ENCODE measurements around the gene ASPDH.
"Not testable (repeated sequence)": the region's sequence is repeated elsewhere in the genome, so short reads cannot be mapped to it uniquely, and the experiment has no call there.

ASPDH gene

DNA sequence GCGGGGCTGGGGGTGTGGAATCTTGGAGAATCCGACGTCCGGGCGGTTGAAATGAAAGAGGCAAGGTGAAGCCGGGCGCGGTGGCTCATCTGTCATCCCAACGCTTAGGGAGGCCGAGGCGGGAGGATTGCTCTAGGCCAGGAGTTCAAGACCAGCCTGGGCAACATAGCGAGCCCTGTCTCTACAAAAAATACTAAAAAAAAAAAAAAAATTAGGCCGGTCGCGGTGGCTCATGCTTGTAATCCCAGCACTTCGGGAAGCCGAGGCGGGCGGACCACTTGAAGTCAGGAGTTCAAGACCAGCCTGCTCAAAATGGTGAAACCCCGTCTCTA, 36.8 kb downstream of the ASPDH start:
- Histone ChIP-seq H3K27ac (no peak overlapping the region), H3K4me3 (ENCODE audit: low read depth, low read length) (peak overlapping the region; percentile 87), H3K27me3 (replicated peaks) (no peaks in the 10 kb centered on the region), H3K36me3 (replicated peaks) (peaks cover 15% of the 10 kb centered on the region)
- no peak for DNase-seq
- TF ChIP-seq, protein P1, sequence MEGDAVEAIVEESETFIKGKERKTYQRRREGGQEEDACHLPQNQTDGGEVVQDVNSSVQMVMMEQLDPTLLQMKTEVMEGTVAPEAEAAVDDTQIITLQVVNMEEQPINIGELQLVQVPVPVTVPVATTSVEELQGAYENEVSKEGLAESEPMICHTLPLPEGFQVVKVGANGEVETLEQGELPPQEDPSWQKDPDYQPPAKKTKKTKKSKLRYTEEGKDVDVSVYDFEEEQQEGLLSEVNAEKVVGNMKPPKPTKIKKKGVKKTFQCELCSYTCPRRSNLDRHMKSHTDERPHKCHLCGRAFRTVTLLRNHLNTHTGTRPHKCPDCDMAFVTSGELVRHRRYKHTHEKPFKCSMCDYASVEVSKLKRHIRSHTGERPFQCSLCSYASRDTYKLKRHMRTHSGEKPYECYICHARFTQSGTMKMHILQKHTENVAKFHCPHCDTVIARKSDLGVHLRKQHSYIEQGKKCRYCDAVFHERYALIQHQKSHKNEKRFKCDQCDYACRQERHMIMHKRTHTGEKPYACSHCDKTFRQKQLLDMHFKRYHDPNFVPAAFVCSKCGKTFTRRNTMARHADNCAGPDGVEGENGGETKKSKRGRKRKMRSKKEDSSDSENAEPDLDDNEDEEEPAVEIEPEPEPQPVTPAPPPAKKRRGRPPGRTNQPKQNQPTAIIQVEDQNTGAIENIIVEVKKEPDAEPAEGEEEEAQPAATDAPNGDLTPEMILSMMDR (IDR thresholded peaks at IDR 0.05; ENCODE audit: low read depth, low read length, missing control alignments) = no peak
- in situ Hi-C loops (cut with HindIII; ENCODE audit: low pct_ligation_motif_present, low sequenced_read_pairs) = no loop called here

- peak within 1 kb of the TSS; percentile 10 for H3K27ac ChIP-seq
- H3K36me3 ChIP-seq (replicated peaks) = peaks cover 10% of the 10 kb centered on the region
- H3K4me3 ChIP-seq (ENCODE audit: low read depth, low read length) = peak within 1 kb of the TSS; percentile 87
- no peaks in the 10 kb centered on the region for H3K27me3 ChIP-seq (replicated peaks)
- TF ChIP-seq, protein P1 (IDR thresholded peaks at IDR 0.05; ENCODE audit: low read depth, low read length, missing control alignments) = no peak
- in situ Hi-C loops (cut with HindIII; ENCODE audit: low pct_ligation_motif_present, low sequenced_read_pairs) = no loop called here
- peak; percentile 92 for DNase-seq
Measured at GRCh38 chr19:50476224-50476906, 37.3 kb downstream of the ASPDH start, which contains the start of the genes EMC10 and GARIN5A. TSS of gene EMC10 (plus strand) at chr19:50476507. CDS start at chr19:50476545, 38 bp downstream. TSS of gene GARIN5A (minus strand) at chr19:50476848. CDS start at chr19:50476388, 460 bp downstream.

GRCh38 chr19:50475736-50476223, 37.9 kb downstream of the ASPDH start:
- TF ChIP-seq, protein P1 (IDR thresholded peaks at IDR 0.05; ENCODE audit: low read depth, low read length, missing control alignments) = no peak

DNA sequence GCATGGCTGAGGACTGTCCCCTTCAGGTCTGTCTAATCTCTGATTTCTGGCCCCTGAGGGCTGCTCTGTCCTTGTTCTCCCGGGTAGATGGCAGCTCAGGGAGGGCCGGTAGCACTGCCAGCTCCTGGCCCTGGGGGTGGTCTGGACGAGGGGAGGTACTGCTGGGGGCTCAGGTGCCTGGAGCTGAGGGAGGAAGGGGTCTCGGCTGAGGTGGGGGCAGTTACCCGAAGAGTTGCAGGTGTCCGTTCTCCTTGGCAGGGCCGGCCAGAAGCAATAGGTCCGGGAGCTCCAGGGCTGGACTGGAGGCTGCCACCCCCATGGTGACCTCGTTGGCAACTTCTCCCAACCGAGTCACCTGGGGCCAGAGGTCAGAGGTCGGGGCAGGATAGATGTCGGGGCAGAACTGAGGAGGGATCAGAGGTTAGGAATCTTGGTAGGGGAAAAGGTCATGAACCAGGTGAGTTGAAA, 38.6 kb downstream of the ASPDH start:
- peaks cover 7% of the 10 kb centered on the region for H3K36me3 ChIP-seq (replicated peaks)
- in situ Hi-C loops (cut with HindIII; ENCODE audit: low pct_ligation_motif_present, low sequenced_read_pairs) = no loop called here
- no peak for DNase-seq
- H3K27me3 ChIP-seq (replicated peaks) = no peaks in the 10 kb centered on the region
- TF ChIP-seq, protein P1 (IDR thresholded peaks at IDR 0.05; ENCODE audit: low read depth, low read length, missing control alignments) = no peak
- no peak overlapping the region for H3K4me3 ChIP-seq (ENCODE audit: low read depth, low read length)
- no peak overlapping the region for H3K27ac ChIP-seq

More at GRCh38 chr19:50475736-50476223, 37.9 kb downstream of the ASPDH start:
- Histone ChIP-seq H3K4me3 (ENCODE audit: low read depth, low read length) (peak overlapping the region; percentile 87), H3K36me3 (replicated peaks) (peaks cover 7% of the 10 kb centered on the region), H3K27me3 (replicated peaks) (no peaks in the 10 kb centered on the region), H3K27ac (no peak overlapping the region)
- in situ Hi-C loops (cut with HindIII; ENCODE audit: low pct_ligation_motif_present, low sequenced_read_pairs) = no loop called here
- no peak for DNase-seq

GRCh38 chr19:50473336-50473735, 40.4 kb downstream of the ASPDH start:
- H3K27me3 ChIP-seq (replicated peaks); H3K27ac ChIP-seq; H3K36me3 ChIP-seq (replicated peaks); H3K4me3 ChIP-seq (ENCODE audit: low read depth, low read length); DNase-seq; in situ Hi-C loops (cut with HindIII; ENCODE audit: low pct_ligation_motif_present, low sequenced_read_pairs): not testable (repeated sequence)

DNA sequence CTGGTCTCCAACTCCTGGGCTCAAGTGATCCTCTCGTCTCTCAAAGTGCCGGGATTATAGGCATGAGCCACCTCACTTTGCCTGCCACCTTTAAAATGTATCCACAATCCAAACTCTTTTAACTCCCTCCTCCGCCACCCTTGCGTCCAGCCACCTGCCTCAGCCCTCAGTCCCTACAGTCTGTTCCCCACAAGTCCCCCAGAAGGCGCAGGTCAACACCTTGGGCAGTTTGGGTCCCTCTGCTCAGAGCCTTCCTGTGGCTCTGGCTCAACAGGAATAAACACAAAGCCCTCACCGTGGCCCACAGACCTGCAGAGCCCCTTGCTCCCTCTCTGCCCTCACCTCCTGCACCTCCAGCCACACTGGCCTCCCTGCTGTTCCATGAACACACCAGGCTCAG, 44.9 kb downstream of the ASPDH start:
- Histone ChIP-seq H3K36me3 (replicated peaks) (no peaks in the 10 kb centered on the region), H3K27me3 (replicated peaks) (no peaks in the 10 kb centered on the region), H3K27ac (no peak overlapping the region), H3K4me3 (ENCODE audit: low read depth, low read length) (no peak overlapping the region)
- in situ Hi-C loops (cut with HindIII; ENCODE audit: low pct_ligation_motif_present, low sequenced_read_pairs) = no loop called here
- DNase-seq = no peak
- TF ChIP-seq, protein P1 (IDR thresholded peaks at IDR 0.05; ENCODE audit: low read depth, low read length, missing control alignments) = no peak

Data from brain microvascular endothelial cell (primary cell).